ENCODE measurements around the gene DNAJC13. TPM values are rescaled to one million over a fixed set of nuclear protein-coding genes. Genes with fewer than 3 reads are reported as not detected.

Gene DNAJC13
- total and polyA plus RNA-seq, 4 donors: 6.3 to 22.8 (median 15.4) TPM

DNA sequence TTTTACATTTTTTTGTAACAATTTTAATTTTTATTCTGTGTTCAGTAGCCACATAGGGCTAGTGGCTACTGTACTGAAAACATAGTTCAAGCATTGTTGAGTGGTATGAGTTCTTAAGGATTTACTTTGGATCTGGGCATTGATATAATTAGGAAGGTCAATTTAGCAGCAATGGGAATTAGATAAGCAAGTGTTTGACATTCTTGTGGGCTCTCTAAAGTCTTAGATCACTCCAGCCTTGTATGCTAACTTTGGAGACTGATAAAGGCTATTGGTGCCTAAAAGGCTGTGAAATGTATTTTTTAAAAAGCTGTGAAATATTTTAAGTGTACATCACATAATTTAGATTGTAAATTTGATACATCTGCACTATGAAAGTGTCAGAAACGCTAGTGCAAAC lies 2.5 kb upstream of the DNAJC13 start:
- Histone ChIP-seq H3K4me3 (ENCODE audit: low read depth in 1 of 3, low read length in 3 of 3) (no peak overlapping the region), H3K27me3 (ENCODE audit: control insufficient read depth in 4 of 4, insufficient read depth in 4 of 4, low read length in 3 of 4) (no peaks in the 10 kb centered on the region), H3K36me3 (ENCODE audit: control insufficient read depth in 4 of 4, insufficient read depth in 3 of 4, low read depth in 1 of 4, low read length in 3 of 4) (no peaks in the 10 kb centered on the region), H3K9me3 (ENCODE audit: control insufficient read depth in 4 of 4, low read length in 3 of 4) (no peaks in the 10 kb centered on the region), H3K9ac (ENCODE audit: low read depth in 1 of 2, low read length in 2 of 2) (no peak overlapping the region), H3K4me1 (ENCODE audit: control insufficient read depth in 4 of 4, insufficient read depth in 4 of 4, low read length in 3 of 4) (peaks cover 4 to 14% (median 12%) of the 10 kb centered on the region in 4 donors), H3K27ac (ENCODE audit: low read depth in 1 of 2, low read length in 2 of 2) (no peak overlapping the region)
- TF ChIP-seq, protein P1, sequence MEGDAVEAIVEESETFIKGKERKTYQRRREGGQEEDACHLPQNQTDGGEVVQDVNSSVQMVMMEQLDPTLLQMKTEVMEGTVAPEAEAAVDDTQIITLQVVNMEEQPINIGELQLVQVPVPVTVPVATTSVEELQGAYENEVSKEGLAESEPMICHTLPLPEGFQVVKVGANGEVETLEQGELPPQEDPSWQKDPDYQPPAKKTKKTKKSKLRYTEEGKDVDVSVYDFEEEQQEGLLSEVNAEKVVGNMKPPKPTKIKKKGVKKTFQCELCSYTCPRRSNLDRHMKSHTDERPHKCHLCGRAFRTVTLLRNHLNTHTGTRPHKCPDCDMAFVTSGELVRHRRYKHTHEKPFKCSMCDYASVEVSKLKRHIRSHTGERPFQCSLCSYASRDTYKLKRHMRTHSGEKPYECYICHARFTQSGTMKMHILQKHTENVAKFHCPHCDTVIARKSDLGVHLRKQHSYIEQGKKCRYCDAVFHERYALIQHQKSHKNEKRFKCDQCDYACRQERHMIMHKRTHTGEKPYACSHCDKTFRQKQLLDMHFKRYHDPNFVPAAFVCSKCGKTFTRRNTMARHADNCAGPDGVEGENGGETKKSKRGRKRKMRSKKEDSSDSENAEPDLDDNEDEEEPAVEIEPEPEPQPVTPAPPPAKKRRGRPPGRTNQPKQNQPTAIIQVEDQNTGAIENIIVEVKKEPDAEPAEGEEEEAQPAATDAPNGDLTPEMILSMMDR (IDR thresholded peaks at IDR 0.05; ENCODE audit: low read depth, low read length, missing input control): no peak
- TF ChIP-seq RAD21 (IDR thresholded peaks at IDR 0.05) (no peak), NR2F2 (IDR thresholded peaks at IDR 0.05) (no peak), FOXA1 (IDR thresholded peaks at IDR 0.05) (no peak), HNF4A (conservative IDR thresholded peaks at IDR 0.05) (no peak)
- TF ChIP-seq, protein P2, sequence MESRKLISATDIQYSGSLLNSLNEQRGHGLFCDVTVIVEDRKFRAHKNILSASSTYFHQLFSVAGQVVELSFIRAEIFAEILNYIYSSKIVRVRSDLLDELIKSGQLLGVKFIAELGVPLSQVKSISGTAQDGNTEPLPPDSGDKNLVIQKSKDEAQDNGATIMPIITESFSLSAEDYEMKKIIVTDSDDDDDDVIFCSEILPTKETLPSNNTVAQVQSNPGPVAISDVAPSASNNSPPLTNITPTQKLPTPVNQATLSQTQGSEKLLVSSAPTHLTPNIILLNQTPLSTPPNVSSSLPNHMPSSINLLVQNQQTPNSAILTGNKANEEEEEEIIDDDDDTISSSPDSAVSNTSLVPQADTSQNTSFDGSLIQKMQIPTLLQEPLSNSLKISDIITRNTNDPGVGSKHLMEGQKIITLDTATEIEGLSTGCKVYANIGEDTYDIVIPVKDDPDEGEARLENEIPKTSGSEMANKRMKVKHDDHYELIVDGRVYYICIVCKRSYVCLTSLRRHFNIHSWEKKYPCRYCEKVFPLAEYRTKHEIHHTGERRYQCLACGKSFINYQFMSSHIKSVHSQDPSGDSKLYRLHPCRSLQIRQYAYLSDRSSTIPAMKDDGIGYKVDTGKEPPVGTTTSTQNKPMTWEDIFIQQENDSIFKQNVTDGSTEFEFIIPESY (IDR thresholded peaks at IDR 0.05): no peak
- DNase-seq (ENCODE audit: low spot score): no peak
- WGBS: 74% methylated on average over 1 of the region's 1 CpG

DNA sequence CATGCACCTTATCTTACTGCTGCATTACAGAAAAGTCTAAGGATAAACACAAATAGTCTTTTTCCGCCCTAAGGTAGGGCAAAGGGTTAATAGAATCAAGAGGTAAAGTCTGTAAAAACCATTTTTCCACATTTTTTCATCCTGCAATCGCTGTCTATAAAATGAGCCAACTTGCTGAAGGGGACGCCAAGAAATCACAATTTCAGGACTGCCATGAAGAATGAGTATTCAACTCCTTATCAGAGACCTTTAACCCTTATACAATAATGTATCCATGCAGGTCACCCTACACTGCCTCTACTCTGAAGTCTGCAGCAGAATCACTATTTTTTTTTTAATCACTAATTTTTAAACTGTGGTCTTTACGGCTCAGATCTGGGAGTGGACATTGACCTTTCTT lies 1.1 kb upstream of the DNAJC13 start:
- no peaks in the 10 kb centered on the region for H3K9me3 ChIP-seq (ENCODE audit: control insufficient read depth in 4 of 4, low read length in 3 of 4)
- H3K9ac ChIP-seq (ENCODE audit: low read depth in 1 of 2, low read length in 2 of 2): no peak overlapping the region
- no peaks in the 10 kb centered on the region for H3K36me3 ChIP-seq (ENCODE audit: control insufficient read depth in 4 of 4, insufficient read depth in 3 of 4, low read depth in 1 of 4, low read length in 3 of 4)
- TF ChIP-seq TAF1 (conservative IDR thresholded peaks at IDR 0.05) (no peak), NR2F2 (IDR thresholded peaks at IDR 0.05) (no peak), JUND (IDR thresholded peaks at IDR 0.05) (no peak), HNF4G (IDR thresholded peaks at IDR 0.05) (no peak), SP1 (IDR thresholded peaks at IDR 0.05) (no peak), RAD21 (IDR thresholded peaks at IDR 0.05) (no peak), RXRA (IDR thresholded peaks at IDR 0.05) (no peak), YY1 (IDR thresholded peaks at IDR 0.05) (no peak), FOXA2 (IDR thresholded peaks at IDR 0.05) (no peak), EGR1 (IDR thresholded peaks at IDR 0.05; ENCODE audit: low read depth in 2 of 2) (no peak), GABPA (IDR thresholded peaks at IDR 0.05 in 1 of 2, conservative IDR thresholded peaks at IDR 0.05 in 1 of 2) (no peak), FOXA1 (IDR thresholded peaks at IDR 0.05) (no peak), HNF4A (conservative IDR thresholded peaks at IDR 0.05) (no peak)
- TF ChIP-seq, protein P3, sequence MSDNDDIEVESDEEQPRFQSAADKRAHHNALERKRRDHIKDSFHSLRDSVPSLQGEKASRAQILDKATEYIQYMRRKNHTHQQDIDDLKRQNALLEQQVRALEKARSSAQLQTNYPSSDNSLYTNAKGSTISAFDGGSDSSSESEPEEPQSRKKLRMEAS (IDR thresholded peaks at IDR 0.05): no peak
- TF ChIP-seq, protein P4, sequence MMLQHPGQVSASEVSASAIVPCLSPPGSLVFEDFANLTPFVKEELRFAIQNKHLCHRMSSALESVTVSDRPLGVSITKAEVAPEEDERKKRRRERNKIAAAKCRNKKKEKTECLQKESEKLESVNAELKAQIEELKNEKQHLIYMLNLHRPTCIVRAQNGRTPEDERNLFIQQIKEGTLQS (IDR thresholded peaks at IDR 0.05): no peak
- TF ChIP-seq, protein P5, sequence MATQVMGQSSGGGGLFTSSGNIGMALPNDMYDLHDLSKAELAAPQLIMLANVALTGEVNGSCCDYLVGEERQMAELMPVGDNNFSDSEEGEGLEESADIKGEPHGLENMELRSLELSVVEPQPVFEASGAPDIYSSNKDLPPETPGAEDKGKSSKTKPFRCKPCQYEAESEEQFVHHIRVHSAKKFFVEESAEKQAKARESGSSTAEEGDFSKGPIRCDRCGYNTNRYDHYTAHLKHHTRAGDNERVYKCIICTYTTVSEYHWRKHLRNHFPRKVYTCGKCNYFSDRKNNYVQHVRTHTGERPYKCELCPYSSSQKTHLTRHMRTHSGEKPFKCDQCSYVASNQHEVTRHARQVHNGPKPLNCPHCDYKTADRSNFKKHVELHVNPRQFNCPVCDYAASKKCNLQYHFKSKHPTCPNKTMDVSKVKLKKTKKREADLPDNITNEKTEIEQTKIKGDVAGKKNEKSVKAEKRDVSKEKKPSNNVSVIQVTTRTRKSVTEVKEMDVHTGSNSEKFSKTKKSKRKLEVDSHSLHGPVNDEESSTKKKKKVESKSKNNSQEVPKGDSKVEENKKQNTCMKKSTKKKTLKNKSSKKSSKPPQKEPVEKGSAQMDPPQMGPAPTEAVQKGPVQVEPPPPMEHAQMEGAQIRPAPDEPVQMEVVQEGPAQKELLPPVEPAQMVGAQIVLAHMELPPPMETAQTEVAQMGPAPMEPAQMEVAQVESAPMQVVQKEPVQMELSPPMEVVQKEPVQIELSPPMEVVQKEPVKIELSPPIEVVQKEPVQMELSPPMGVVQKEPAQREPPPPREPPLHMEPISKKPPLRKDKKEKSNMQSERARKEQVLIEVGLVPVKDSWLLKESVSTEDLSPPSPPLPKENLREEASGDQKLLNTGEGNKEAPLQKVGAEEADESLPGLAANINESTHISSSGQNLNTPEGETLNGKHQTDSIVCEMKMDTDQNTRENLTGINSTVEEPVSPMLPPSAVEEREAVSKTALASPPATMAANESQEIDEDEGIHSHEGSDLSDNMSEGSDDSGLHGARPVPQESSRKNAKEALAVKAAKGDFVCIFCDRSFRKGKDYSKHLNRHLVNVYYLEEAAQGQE (IDR thresholded peaks at IDR 0.05): no peak
- TF ChIP-seq, protein P2 (IDR thresholded peaks at IDR 0.05): no peak
- TF ChIP-seq, protein P1 (IDR thresholded peaks at IDR 0.05; ENCODE audit: low read depth, low read length, missing input control): no peak
- no peak overlapping the region for H3K4me3 ChIP-seq (ENCODE audit: low read depth in 1 of 3, low read length in 3 of 3)
- no peaks in the 10 kb centered on the region for H3K27me3 ChIP-seq (ENCODE audit: control insufficient read depth in 4 of 4, insufficient read depth in 4 of 4, low read length in 3 of 4)
- 73% methylated on average over 4 of the region's 4 CpGs for WGBS
- no peak for DNase-seq (ENCODE audit: low spot score)
- peaks cover 4 to 14% (median 12%) of the 10 kb centered on the region in 4 donors for H3K4me1 ChIP-seq (ENCODE audit: control insufficient read depth in 4 of 4, insufficient read depth in 4 of 4, low read length in 3 of 4)
- H3K27ac ChIP-seq (ENCODE audit: low read depth in 1 of 2, low read length in 2 of 2): no peak overlapping the region

Data from liver (tissue), 9 donors.